K562 treated with DMSO at 1 percent for 48 hours (cell line): ENCODE data around the gene CARM1. TPM values are rescaled to one million over a fixed set of nuclear protein-coding genes. Genes with fewer than 3 reads are reported as not detected.

Experiments
- total RNA-seq: library from RNA; unstranded; fragments of 300-600 nt; gene quantifications from 2 replicates; pipeline ENCODE4 v1.2.3, GENCODE V29; 2022; ENCODE audit warnings: low replicate concordance; ENCODE audit errors: extremely low read depth

CARM1 gene
- not detected in 2 replicates for total RNA-seq

GRCh38 chr19:10870955-10871603 is at the start of gene CARM1:
Gene CARM1 (plus strand): TSS chr19:10871553. CDS start chr19:10871703, 150 bp downstream.

GRCh38 chr19:10835754-10836478 is 35.4 kb upstream of the CARM1 start, which contains the start of gene TMED1:
Gene TMED1 (minus strand): TSS chr19:10836212. CDS start chr19:10836191, 21 bp downstream.

GRCh38 chr19:10848230-10848856 is 23.0 kb upstream of the CARM1 start, which contains the start of gene C19orf38:
Gene C19orf38 (plus strand): TSS chr19:10848415. CDS start chr19:10848509, 94 bp downstream.

GRCh38 chr19:10928563-10929401 is 57.4 kb downstream of the CARM1 start, which contains the start of the genes TIMM29 and YIPF2:
Gene TIMM29 (plus strand): TSS chr19:10928811. CDS start chr19:10928823, 12 bp downstream.
Gene YIPF2 (minus strand): TSS chr19:10928639. CDS start chr19:10928410, 229 bp downstream.

GRCh38 chr19:10960314-10961072 is 89.1 kb downstream of the CARM1 start, which contains the start of gene SMARCA4:
Gene SMARCA4 (plus strand): TSS chr19:10961030. CDS start chr19:10984152, 23,122 bp downstream.

Other genes with a start within 250 kb of the CARM1 start
- not detected in 2 replicates for gene SLC44A2, start 246.0 kb upstream of the CARM1 start, total RNA-seq
- not detected in 2 replicates for gene ILF3, start 217.2 kb upstream of the CARM1 start, total RNA-seq
- gene QTRT1, start 170.1 kb upstream of the CARM1 start, total RNA-seq, result not detected in 2 replicates
- gene DNM2, start 153.5 kb upstream of the CARM1 start, total RNA-seq, result 1,345 TPM in 1 of 2 replicates, not detected in the other
- gene TMED1, start 35.3 kb upstream of the CARM1 start, total RNA-seq, result not detected in 2 replicates
- gene C19orf38, start 23.1 kb upstream of the CARM1 start, total RNA-seq, result not detected in 2 replicates
- not detected in 2 replicates for gene YIPF2, start 57.1 kb downstream of the CARM1 start, total RNA-seq
- gene TIMM29, start 57.3 kb downstream of the CARM1 start, total RNA-seq, result not detected in 2 replicates
- not detected in 2 replicates for gene SMARCA4, start 89.5 kb downstream of the CARM1 start, total RNA-seq
- 66.2 TPM in 1 of 2 replicates, not detected in the other for gene LDLR, start 217.9 kb downstream of the CARM1 start, total RNA-seq